ENCODE measurements around the gene RBM12. TPM values are rescaled to one million over a fixed set of nuclear protein-coding genes. Genes with fewer than 3 reads are reported as not detected.

Gene RBM12
- total and polyA plus RNA-seq, 2 donors (not counting 1 experiment from before 2014, with no cell fraction given), result 52.7 to 144 TPM

DNA sequence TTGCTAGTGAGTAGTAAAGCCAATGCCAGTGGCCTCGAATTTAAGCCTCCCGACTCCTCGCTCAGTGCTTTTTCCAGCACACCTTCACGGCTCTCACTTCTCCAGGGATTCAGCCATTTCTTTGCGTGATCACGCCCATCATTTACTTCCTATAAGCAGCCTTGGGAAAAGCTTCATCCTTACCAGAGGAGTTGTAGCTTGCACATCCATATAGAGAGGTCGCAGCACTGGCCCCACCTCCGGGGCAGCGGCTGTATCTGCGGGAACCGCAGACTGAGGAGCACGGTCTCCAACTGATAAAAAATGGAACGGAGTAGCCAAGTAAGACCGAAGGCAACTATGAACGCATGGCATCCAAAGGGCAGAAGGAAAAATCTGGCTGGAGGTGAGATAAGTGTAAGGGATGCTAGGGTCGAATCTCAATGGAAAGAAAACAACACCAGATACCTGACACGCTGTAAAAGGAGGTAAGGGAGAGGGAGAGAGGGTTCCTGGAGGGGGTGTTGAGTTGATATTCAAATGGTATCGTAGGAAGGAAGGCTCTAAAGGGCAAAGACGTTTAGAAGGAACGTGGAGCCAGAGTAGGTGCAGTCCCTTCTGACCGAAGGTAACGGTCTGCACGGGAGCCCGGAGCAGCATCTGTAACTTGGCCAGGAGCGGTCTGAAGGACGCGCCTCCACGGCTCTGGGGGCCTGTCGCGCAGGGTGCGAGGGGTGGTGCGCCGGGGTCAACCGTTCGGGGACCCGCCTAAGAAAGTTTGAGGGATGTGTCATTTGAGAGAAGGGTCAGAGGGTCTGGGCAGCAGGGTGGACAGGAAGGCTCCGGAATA lies 33.8 kb upstream of the RBM12 start:
- Histone ChIP-seq H3K9ac (ENCODE audit: low read length) (peak overlapping the region; percentile 100), H3K36me3 (replicated peaks in 1 of 2; ENCODE audit: control extremely low read depth in 1 of 2, control insufficient read depth in 1 of 2, extremely low read depth in 1 of 2, insufficient read depth in 2 of 2, low read length in 1 of 2) (peaks cover 6 to 24% of the 10 kb centered on the region in 2 experiments), H2AFZ (ENCODE audit: insufficient read depth, low read depth, low read length, poor library complexity, severe bottlenecking) (peak overlapping the region; percentile 100), H4K20me1 (ENCODE audit: control insufficient read depth, insufficient read depth, low read length, poor library complexity, severe bottlenecking) (peaks cover 6% of the 10 kb centered on the region), H3K79me2 (ENCODE audit: control insufficient read depth, insufficient read depth, low read length) (peaks cover 18% of the 10 kb centered on the region), H3K4me2 (replicated peaks; ENCODE audit: low read depth, low read length, poor library complexity, severe bottlenecking) (peak overlapping the region; percentile 99), H3K4me1 (ENCODE audit: control insufficient read depth in 2 of 2, insufficient read depth in 2 of 2, low read length in 2 of 2) (peaks cover 17 to 23% of the 10 kb centered on the region in 2 donors), H3K4me3 (ENCODE audit: control extremely low read depth in 1 of 5, extremely low read depth in 1 of 5, insufficient read depth in 1 of 5, low read depth in 2 of 5, low read length in 4 of 5) (peak overlapping the region; percentile 69 to 98 (median 91)), H3K9me3 (ENCODE audit: control extremely low read depth in 1 of 3, control insufficient read depth in 2 of 3, insufficient read depth in 1 of 3, low read length in 2 of 3) (no peaks in the 10 kb centered on the region), H3K27ac (ENCODE audit: low read length in 2 of 2) (peak overlapping the region; percentile 39 to 96), H3K27me3 (replicated peaks in 1 of 4; ENCODE audit: control extremely low read depth in 1 of 4, control insufficient read depth in 3 of 4, insufficient read depth in 4 of 4, low read length in 3 of 4) (no peaks in the 10 kb centered on the region)
- POLR2A ChIA-PET, result interaction anchor here (0.7 to 2.4 kb wide), 4 partner anchors 26 to 44 kb away, joined by 3 to 18 read pairs (median 6); partner anchors contain the start of genes CPNE1, RBM12 and RBM39
- WGBS (ENCODE audit: insufficient coverage), result 10% methylated on average over 34 of the region's 37 CpGs
- DNase-seq (no peak), ATAC-seq (ENCODE audit: low read depth) (peak; percentile 26)
- no peak for TF ChIP-seq EZH2 (IDR thresholded peaks at IDR 0.05; ENCODE audit: borderline replicate concordance, insufficient read depth, low read depth, low read length, poor library complexity, severe bottlenecking)
- TF ChIP-seq, protein P1, sequence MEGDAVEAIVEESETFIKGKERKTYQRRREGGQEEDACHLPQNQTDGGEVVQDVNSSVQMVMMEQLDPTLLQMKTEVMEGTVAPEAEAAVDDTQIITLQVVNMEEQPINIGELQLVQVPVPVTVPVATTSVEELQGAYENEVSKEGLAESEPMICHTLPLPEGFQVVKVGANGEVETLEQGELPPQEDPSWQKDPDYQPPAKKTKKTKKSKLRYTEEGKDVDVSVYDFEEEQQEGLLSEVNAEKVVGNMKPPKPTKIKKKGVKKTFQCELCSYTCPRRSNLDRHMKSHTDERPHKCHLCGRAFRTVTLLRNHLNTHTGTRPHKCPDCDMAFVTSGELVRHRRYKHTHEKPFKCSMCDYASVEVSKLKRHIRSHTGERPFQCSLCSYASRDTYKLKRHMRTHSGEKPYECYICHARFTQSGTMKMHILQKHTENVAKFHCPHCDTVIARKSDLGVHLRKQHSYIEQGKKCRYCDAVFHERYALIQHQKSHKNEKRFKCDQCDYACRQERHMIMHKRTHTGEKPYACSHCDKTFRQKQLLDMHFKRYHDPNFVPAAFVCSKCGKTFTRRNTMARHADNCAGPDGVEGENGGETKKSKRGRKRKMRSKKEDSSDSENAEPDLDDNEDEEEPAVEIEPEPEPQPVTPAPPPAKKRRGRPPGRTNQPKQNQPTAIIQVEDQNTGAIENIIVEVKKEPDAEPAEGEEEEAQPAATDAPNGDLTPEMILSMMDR (IDR thresholded peaks at IDR 0.05), result peak; percentile 9
- Mint-ChIP-seq H3K4me1 (peaks cover 33% of the 10 kb centered on the region), H3K4me3 (peak overlapping the region; percentile 85), H3K27me3 (no peaks in the 10 kb centered on the region), H3K9me3 (ENCODE audit: insufficient read depth) (no peaks in the 10 kb centered on the region), H3K27ac (peak overlapping the region; percentile 97)
- CTCF ChIA-PET, result interaction anchor here (1.0 to 2.0 kb wide), 7 partner anchors 11 to 235 kb away, joined by 3 to 10 read pairs (median 4); partner anchors contain the start of gene RBM39
- intact Hi-C loops (cut with micrococcal nuclease), result loop anchor here (1.0 to 5.0 kb wide), 7 partner anchors 34 to 244 kb away; partner anchors contain the start of genes CEP250, CPNE1, PHF20 and RBM12
